GM06990 (cell line): ENCODE data around the gene MYLK4.

Experiments used
- DNase-seq: peaks from one replicate; pipeline ENCODE4 v3.0.0-alpha.2; 2011; ENCODE audit not compliant: insufficient read length; ENCODE audit errors: extremely low read depth
- H3K27me3 ChIP-seq: replicated peaks from 2 replicates; pipeline ENCODE4 v1.6.0; 2011; ENCODE audit warnings: low read length; ENCODE audit not compliant: control insufficient read depth, insufficient read depth
- H3K36me3 ChIP-seq: 2 replicates; pipeline ENCODE4 v1.5.1; 2011; ENCODE audit warnings: low read length; ENCODE audit not compliant: control insufficient read depth, insufficient read depth
- H3K4me3 ChIP-seq: replicated peaks from 2 replicates; pipeline ENCODE4 v1.5.1; 2011; ENCODE audit warnings: low read depth, mild to moderate bottlenecking, control low read depth, low read length
- TF ChIP-seq, protein P1 (sequence below): IDR thresholded peaks from 2 replicates; pipeline ENCODE4 v1.5.1; 2011; ENCODE audit warnings: low read length, control low read depth, mild to moderate bottlenecking, inconsistent platforms; ENCODE audit not compliant: insufficient read depth, poor library complexity, severe bottlenecking

The MYLK4 gene

DNA sequence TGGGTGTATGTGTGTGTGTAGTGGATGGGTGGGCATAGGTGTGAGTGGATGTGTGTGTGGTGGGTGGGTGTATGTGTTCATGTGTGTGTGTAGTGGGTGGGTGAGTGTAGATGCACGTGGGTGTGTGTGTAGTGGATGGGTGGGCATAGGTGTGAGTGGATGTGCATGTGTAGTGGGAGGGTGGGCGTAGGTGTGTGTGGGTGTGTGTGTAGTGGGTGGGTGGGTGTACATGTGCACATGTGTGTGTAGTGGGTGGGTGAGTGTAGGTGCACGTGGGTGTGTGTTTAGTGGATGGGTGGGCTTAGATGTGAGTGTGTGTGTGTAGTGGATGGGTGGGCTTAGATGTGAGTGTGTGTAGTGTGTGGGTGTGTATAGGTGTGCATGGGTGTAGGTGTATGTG is 104.4 kb downstream of the MYLK4 start:
- TF ChIP-seq, protein P1, sequence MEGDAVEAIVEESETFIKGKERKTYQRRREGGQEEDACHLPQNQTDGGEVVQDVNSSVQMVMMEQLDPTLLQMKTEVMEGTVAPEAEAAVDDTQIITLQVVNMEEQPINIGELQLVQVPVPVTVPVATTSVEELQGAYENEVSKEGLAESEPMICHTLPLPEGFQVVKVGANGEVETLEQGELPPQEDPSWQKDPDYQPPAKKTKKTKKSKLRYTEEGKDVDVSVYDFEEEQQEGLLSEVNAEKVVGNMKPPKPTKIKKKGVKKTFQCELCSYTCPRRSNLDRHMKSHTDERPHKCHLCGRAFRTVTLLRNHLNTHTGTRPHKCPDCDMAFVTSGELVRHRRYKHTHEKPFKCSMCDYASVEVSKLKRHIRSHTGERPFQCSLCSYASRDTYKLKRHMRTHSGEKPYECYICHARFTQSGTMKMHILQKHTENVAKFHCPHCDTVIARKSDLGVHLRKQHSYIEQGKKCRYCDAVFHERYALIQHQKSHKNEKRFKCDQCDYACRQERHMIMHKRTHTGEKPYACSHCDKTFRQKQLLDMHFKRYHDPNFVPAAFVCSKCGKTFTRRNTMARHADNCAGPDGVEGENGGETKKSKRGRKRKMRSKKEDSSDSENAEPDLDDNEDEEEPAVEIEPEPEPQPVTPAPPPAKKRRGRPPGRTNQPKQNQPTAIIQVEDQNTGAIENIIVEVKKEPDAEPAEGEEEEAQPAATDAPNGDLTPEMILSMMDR: no peak
- Histone ChIP-seq H3K4me3 (no peak overlapping the region), H3K36me3 (no peaks in the 10 kb centered on the region), H3K27me3 (no peaks in the 10 kb centered on the region; the same call in 1 of the 2 replicates)
- no peak for DNase-seq

DNA sequence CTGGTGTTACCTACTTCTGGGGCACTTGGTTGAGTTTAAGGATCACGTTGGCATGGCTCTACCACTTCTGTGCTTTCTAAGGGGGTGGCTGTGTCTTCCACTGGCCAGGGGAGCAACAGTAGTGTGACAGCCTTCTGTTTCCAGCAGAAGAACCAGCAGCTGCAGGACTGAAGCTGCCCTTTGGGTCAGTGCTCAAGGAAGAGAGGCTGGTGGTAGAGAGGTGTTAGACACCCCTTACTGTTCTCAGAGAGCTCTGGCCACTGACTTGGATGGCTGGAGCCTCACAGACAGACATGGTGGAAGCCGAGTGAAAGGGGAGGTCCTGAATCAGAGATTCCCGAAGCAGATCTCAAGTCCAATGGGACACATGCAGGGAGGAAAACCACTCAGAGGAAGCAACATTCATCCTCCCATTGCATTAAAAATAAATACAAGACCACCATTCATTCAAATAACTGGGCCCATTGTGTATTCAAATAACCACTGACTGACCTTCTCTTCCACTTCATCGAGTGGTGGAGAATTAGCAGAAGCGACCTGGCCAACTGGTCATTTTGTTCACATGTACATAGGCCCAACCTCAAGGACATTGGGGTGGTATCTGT is 106.7 kb downstream of the MYLK4 start:
- no peak overlapping the region for H3K4me3 ChIP-seq
- H3K27me3 ChIP-seq: no peaks in the 10 kb centered on the region; the same call in 1 of the 2 replicates
- TF ChIP-seq, protein P1: no peak
- no peak for DNase-seq
- no peaks in the 10 kb centered on the region for H3K36me3 ChIP-seq

- Histone ChIP-seq H3K4me3 (no peak overlapping the region), H3K36me3 (no peaks in the 10 kb centered on the region), H3K27me3 (peaks cover under 1% of the 10 kb centered on the region; the same call in 1 of the 2 replicates)
- no peak for DNase-seq
- TF ChIP-seq, protein P1: no peak
Observed at GRCh38 chr6:2643130-2643529, 107.6 kb downstream of the MYLK4 start.

GRCh38 chr6:2641044-2641725 is 109.5 kb downstream of the MYLK4 start:
- TF ChIP-seq, protein P1: no peak
- DNase-seq: no peak
- H3K36me3 ChIP-seq: no peaks in the 10 kb centered on the region
- H3K27me3 ChIP-seq: 0 out of 2 replicates have a peak, but pooled peaks cover 1% of the 10 kb centered on the region
- H3K4me3 ChIP-seq: no peak overlapping the region

- TF ChIP-seq, protein P1: no peak
- Histone ChIP-seq H3K27me3 (0 out of 2 replicates have a peak, but pooled peaks cover 1% of the 10 kb centered on the region), H3K4me3 (no peak overlapping the region)
Observed at GRCh38 chr6:2640551-2640950, 110.2 kb downstream of the MYLK4 start.

More at GRCh38 chr6:2640551-2640950, 110.2 kb downstream of the MYLK4 start:
- DNase-seq: no peak
- H3K36me3 ChIP-seq: no peaks in the 10 kb centered on the region
